CD4-positive, CD25-positive, alpha-beta regulatory T cell (primary cell): Measurements from ENCODE around the gene TMIE. TPM values are rescaled to one million over a fixed set of nuclear protein-coding genes. Genes with fewer than 3 reads are reported as not detected.

Experiments
- ATAC-seq, 2 donors: fragments of 150-1000 bp; cut with Tn5 transposase; one replicate each; pipeline ENCODE4 v1.10.0; 2021; ENCODE audit warnings: low read depth in 2 of 2, moderate number of reproducible peaks in 2 of 2, moderate library complexity in 1 of 2
- DNase-seq, 3 donors: peaks; one replicate each; pipeline versions ENCODE4 v3.0.0 to v3.0.0-alpha.2; 2012 to 2022; ENCODE audit warnings: mixed read lengths in 1 of 3
- H3K27ac ChIP-seq: one replicate; pipeline ENCODE4 v1.7.0; 2013; ENCODE audit warnings: mild to moderate bottlenecking, low read length; ENCODE audit not compliant: insufficient read depth, poor library complexity, severe bottlenecking
- H3K27me3 ChIP-seq: one replicate; pipeline ENCODE4 v1.7.0; 2013; ENCODE audit warnings: low read length; ENCODE audit not compliant: control insufficient read depth, insufficient read depth
- H3K36me3 ChIP-seq: one replicate; pipeline ENCODE4 v1.7.0; 2013; ENCODE audit warnings: mild to moderate bottlenecking, low read length, moderate library complexity; ENCODE audit not compliant: control insufficient read depth, insufficient read depth
- H3K4me1 ChIP-seq: 2 replicates; pipeline ENCODE4 v1.7.0; 2013; ENCODE audit warnings: mild to moderate bottlenecking, low read length; ENCODE audit not compliant: insufficient read depth, control insufficient read depth, poor library complexity, severe bottlenecking
- H3K4me3 ChIP-seq: one replicate; pipeline ENCODE4 v1.7.0; 2013; ENCODE audit warnings: low read depth, mild to moderate bottlenecking, low read length, moderate library complexity
- H3K9me3 ChIP-seq, 2 experiments: 1 replicate in 1 of 2; 2 replicates in 1 of 2; pipeline ENCODE4 v1.7.0; 2013; ENCODE audit warnings: low read length in 2 of 2, mild to moderate bottlenecking in 1 of 2, moderate library complexity in 1 of 2; ENCODE audit not compliant: control insufficient read depth in 2 of 2
- H3K27ac Mint-ChIP-seq, 3 donors: one replicate each; pipeline ENCODE4 v1.8.0; 2020 to 2022; ENCODE audit warnings: mild to moderate bottlenecking in 3 of 3, mixed read lengths in 3 of 3, moderate library complexity in 2 of 3
- H3K27me3 Mint-ChIP-seq: one replicate; pipeline ENCODE4 v1.8.0; 2022; ENCODE audit warnings: mild to moderate bottlenecking, mixed read lengths
- H3K36me3 Mint-ChIP-seq: one replicate; pipeline ENCODE4 v1.8.0; 2020; ENCODE audit warnings: mixed read lengths
- H3K4me1 Mint-ChIP-seq, 4 donors: one replicate each; pipeline ENCODE4 v1.8.0; 2020 to 2022; ENCODE audit warnings: mixed read lengths in 4 of 4, mild to moderate bottlenecking in 1 of 4
- H3K4me3 Mint-ChIP-seq, 4 donors: one replicate each; pipeline ENCODE4 v1.8.0; 2020 to 2022; ENCODE audit warnings: mild to moderate bottlenecking in 4 of 4, mixed read lengths in 4 of 4, moderate library complexity in 3 of 4
- H3K9me3 Mint-ChIP-seq, 7 donors: one replicate each; pipeline ENCODE4 v1.8.0; 2020 to 2022; ENCODE audit warnings: mixed read lengths in 7 of 7, mild to moderate bottlenecking in 3 of 7, moderate library complexity in 2 of 7
- polyA plus RNA-seq, 4 donors: library from polyadenylated mRNA; unstranded; fragments of 300-500 nt; fragmentation: Illumina TruSeq; gene quantifications; one replicate each; pipeline ENCODE4 v1.2.3, GENCODE V29; 2021
- total RNA-seq: library from RNA; stranded (reverse); gene quantifications from one replicate; pipeline ENCODE4 v1.2.3, GENCODE V29; 2022

TMIE gene
- total and polyA plus RNA-seq, 5 donors from 2014 or later, result 0.60 to 1.9 (median 1.5) TPM

DNA sequence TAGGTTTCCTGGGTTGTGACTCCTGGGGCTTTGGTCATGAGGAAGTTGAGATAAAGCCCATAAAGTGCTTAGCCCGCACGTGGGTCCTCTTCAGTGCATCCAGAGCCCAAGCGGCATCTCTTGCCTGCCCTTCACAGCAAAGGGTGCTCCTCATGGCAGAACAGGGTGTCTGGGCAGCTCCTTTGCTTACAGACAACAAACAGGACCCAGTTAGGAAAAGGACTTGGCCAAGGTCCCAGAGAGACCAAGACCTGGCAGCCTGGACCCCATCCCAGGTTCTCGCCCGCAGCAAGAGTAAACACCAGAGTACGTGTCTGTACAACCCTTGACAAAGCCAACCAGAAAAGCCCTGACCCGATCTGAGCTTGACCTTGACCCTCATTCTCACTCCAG is 34.7 kb upstream of the TMIE start:
- Mint-ChIP-seq H3K9me3 (no peaks in the 10 kb centered on the region), H3K4me1 (peaks cover 0 to 2% (median 0%) of the 10 kb centered on the region in 4 donors), H3K27ac (peak overlapping the region in 1 of 3 donors; percentile 59), H3K27me3 (no peaks in the 10 kb centered on the region), H3K36me3 (no peaks in the 10 kb centered on the region), H3K4me3 (no peak overlapping the region)
- Histone ChIP-seq H3K4me3 (no peak overlapping the region), H3K27me3 (no peaks in the 10 kb centered on the region), H3K27ac (no peak overlapping the region), H3K4me1 (no peaks in the 10 kb centered on the region), H3K36me3 (no peaks in the 10 kb centered on the region), H3K9me3 (no peaks in the 10 kb centered on the region)
- DNase-seq, result no peak
- ATAC-seq, result no peak

DNA sequence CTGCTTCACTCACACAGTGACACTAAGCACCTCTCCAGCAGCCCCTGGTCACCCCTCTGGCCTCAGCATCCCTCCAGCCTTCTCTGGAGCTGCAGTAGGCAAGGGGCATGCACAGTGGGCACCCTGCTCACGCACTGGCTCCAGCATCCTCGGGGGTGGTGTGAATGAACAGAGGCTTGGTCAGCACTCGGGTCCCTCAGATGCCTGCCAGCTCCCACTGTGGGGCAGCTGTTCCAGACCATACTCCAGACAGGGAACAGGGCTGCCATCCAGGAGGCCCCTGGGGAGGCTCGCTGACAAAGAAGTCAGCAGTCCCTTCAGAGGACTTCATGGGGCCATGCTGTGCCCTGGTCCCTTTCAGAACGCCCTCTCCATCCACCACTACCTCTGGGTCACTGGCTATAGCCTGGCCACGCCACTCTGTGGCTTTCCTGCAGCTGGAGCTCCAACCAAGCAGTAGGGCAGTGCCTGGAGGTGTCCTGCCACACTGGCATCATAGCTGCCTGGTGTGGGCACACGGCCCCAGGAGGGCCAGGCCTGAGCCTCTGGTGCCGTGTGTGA is 34.1 kb upstream of the TMIE start:
- Mint-ChIP-seq H3K27ac (peak overlapping the region in 1 of 3 donors; percentile 59), H3K4me1 (peaks cover 0 to 2% (median 0%) of the 10 kb centered on the region in 4 donors), H3K9me3 (no peaks in the 10 kb centered on the region), H3K4me3 (no peak overlapping the region), H3K36me3 (no peaks in the 10 kb centered on the region), H3K27me3 (no peaks in the 10 kb centered on the region)
- Histone ChIP-seq H3K4me3 (no peak overlapping the region), H3K36me3 (no peaks in the 10 kb centered on the region), H3K27ac (no peak overlapping the region), H3K9me3 (no peaks in the 10 kb centered on the region), H3K4me1 (no peaks in the 10 kb centered on the region), H3K27me3 (no peaks in the 10 kb centered on the region)
- ATAC-seq (no peak), DNase-seq (no peak)

DNA sequence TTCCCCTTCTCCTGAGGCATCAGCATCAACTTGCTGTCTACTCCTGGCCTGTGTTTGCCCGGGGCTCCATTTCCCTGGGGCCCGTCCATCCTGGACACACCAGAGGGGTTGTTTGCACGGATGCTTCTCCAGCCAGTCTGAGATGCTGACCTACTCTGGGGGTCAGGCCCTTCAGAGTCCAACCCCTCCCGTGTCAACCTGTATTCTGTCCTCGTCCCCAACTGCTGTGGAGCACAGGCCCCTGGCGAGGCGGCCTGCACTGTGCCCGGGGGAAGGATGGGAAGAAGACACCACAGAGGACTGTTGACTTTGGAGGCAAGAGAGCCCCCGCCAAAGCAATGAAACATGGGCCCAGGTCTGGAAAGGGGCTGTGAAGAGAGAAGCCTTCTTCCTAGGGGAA is 33.5 kb upstream of the TMIE start:
- no peak overlapping the region for H3K4me3 ChIP-seq
- no peaks in the 10 kb centered on the region for H3K36me3 ChIP-seq
- no peak for ATAC-seq
- H3K36me3 Mint-ChIP-seq, result no peaks in the 10 kb centered on the region
- no peaks in the 10 kb centered on the region for H3K27me3 Mint-ChIP-seq
- H3K4me1 ChIP-seq, result no peaks in the 10 kb centered on the region
- H3K27me3 ChIP-seq, result no peaks in the 10 kb centered on the region
- no peak overlapping the region for H3K27ac Mint-ChIP-seq
- H3K27ac ChIP-seq, result no peak overlapping the region
- no peak for DNase-seq
- H3K4me1 Mint-ChIP-seq, result peaks cover 0 to 2% (median 0%) of the 10 kb centered on the region in 4 donors
- no peaks in the 10 kb centered on the region for H3K9me3 Mint-ChIP-seq
- no peaks in the 10 kb centered on the region for H3K9me3 ChIP-seq
- no peak overlapping the region for H3K4me3 Mint-ChIP-seq

DNA sequence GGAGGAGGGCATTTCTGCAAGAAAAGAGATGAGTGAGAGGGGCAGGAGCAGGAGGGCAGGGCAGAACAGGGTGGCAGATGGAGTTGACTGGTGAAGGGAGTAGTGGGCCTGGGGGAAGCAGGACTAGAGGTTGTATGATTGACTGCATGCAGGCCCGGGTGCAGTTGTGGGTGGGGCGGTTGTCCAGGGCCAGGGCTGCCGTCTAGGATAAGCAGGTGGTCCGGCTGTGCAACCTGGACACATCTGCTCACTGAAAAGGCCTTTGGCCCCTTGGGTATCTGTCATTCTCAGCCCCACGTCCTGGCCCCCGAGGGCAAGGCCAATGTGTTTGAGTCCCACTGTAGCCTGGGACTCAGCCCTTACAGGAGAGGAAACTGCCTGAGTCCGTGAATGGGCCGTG is 33.1 kb upstream of the TMIE start:
- Histone ChIP-seq H3K9me3 (no peaks in the 10 kb centered on the region), H3K4me3 (no peak overlapping the region), H3K27me3 (no peaks in the 10 kb centered on the region), H3K4me1 (no peaks in the 10 kb centered on the region), H3K36me3 (no peaks in the 10 kb centered on the region), H3K27ac (no peak overlapping the region)
- Mint-ChIP-seq H3K36me3 (no peaks in the 10 kb centered on the region), H3K27me3 (no peaks in the 10 kb centered on the region), H3K27ac (peak overlapping the region in 1 of 3 donors; percentile 15), H3K4me3 (no peak overlapping the region), H3K9me3 (no peaks in the 10 kb centered on the region), H3K4me1 (peaks cover 0 to 2% (median 0%) of the 10 kb centered on the region in 4 donors)
- no peak for ATAC-seq
- no peak for DNase-seq

DNA sequence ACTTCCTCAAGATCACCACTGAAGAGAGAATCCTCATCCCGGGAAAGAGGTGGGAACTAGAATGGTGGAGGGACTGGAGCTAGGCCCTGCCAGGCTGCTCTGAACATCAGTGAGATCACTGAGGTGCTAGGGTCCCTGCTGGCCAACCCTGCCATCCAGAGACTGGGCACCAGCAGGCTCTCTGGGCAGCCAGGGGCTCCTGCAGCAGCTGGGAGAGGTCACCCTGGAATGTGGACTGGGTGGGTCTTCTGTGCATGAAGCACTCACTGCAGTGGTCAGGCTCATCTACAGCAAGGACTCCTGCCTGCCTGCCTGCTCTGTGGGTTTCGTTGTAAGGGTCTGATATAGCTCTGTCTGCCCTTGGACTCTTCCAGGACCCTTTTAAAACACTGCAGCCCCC is 32.6 kb upstream of the TMIE start:
- H3K27ac ChIP-seq, result no peak overlapping the region
- no peaks in the 10 kb centered on the region for H3K27me3 ChIP-seq
- Mint-ChIP-seq H3K9me3 (peaks cover 0 to 1% (median 0%) of the 10 kb centered on the region in 7 donors), H3K4me1 (no peaks in the 10 kb centered on the region), H3K4me3 (no peak overlapping the region), H3K27ac (peak overlapping the region in 1 of 3 donors; percentile 15), H3K27me3 (no peaks in the 10 kb centered on the region), H3K36me3 (no peaks in the 10 kb centered on the region)
- H3K9me3 ChIP-seq, result no peaks in the 10 kb centered on the region
- H3K4me1 ChIP-seq, result no peaks in the 10 kb centered on the region
- no peaks in the 10 kb centered on the region for H3K36me3 ChIP-seq
- no peak overlapping the region for H3K4me3 ChIP-seq
- no peak for DNase-seq
- no peak for ATAC-seq

DNA sequence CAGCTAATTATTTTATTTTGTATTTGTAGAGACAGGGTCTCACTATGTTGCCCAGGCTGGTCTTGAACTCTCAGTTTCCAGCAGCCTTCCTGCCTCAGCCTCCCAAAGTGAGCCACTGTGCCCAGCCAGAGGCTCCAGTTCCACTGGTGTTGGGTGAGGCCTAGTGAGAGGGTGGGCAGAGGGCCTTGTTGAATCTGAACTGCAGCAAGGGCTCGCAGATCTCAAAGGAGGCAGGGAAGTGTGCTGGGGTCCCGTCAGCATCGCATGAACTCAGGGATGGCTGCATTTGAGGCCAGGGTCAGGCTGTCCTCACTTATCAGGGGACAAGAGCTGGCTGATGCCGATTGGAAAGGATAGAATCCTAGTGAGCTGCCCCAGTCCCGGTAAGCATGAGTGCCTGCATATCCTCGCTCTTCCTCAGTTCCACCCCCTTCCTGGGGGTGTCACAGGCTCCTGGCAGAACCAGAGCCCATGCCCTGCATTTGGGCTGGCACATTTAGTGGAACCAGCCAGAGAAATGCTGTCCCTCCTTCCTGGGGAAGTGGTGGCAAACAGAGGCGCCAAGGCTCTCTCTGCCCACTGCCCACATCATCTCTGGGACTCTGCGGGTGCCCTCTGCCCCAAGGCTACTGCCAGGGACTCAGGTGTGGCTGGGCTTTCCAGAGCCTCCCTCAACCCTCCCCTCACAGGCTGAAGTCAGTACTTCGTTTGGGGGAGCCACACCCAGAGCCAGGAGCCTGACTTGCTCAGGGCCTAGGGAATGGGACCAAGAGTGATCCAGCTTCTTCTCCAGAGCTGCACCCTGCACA is 31.8 kb upstream of the TMIE start:
- H3K27ac Mint-ChIP-seq, result peak overlapping the region in 1 of 3 donors; percentile 88

DNA sequence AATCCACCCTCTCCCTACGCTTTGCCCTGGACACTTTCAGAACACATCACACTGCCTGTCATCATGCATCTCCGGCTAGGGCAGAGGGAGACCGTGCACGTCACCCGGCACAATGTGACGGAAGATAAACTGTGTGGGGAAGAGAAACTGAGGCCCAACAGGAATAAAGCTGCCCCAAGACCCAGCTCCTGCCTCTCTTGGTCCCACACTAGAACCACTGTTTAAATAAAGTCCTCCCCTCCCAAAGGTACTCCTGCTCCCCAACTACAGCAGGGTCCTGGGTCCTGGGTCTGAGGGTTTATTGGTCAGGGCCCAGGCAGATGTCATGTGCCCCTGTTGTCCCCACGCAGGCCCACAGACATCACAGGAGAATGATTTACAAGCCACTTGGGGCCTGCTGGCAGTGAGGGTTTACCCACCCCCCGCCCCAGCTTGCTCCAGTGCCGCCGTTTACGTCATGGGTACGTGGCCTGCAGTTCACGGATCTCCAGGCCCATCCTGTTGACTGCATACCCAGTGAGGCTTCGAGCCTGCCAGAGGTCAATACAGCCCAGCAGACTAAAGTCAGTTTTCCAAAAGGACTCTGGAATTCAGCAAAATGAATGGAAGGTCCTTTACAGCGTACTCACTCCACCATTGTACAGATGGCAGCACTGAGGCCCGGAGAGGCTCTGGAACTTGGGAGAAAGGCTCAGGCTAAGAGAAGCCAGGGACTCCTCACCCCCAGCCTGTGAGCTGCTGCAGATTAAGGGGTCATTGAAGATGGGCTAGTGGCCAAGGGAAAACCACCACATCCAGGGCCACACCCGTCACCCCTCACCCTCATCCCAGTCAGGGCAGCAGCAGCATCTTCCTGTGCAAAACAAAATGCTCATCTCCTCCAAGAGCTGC is 30.9 kb upstream of the TMIE start:
- no peak overlapping the region for H3K4me3 ChIP-seq
- no peaks in the 10 kb centered on the region for H3K27me3 ChIP-seq
- Mint-ChIP-seq H3K36me3 (peaks cover 4% of the 10 kb centered on the region), H3K27me3 (no peaks in the 10 kb centered on the region), H3K9me3 (peaks cover 0 to 1% (median 0%) of the 10 kb centered on the region in 7 donors), H3K27ac (peak overlapping the region in 1 of 3 donors; percentile 76), H3K4me3 (no peak overlapping the region), H3K4me1 (no peaks in the 10 kb centered on the region)
- no peaks in the 10 kb centered on the region for H3K36me3 ChIP-seq
- H3K27ac ChIP-seq, result no peak overlapping the region
- no peak for DNase-seq
- no peaks in the 10 kb centered on the region for H3K9me3 ChIP-seq
- no peak for ATAC-seq
- H3K4me1 ChIP-seq, result no peaks in the 10 kb centered on the region

More for the DNA sequence above, 31.8 kb upstream of the TMIE start:
- no peaks in the 10 kb centered on the region for H3K9me3 ChIP-seq
- ATAC-seq (no peak), DNase-seq (no peak)
- Mint-ChIP-seq H3K9me3 (peaks cover 0 to 1% (median 0%) of the 10 kb centered on the region in 7 donors), H3K4me1 (no peaks in the 10 kb centered on the region), H3K4me3 (peak overlapping the region in 1 of 4 donors; percentile 52), H3K36me3 (peaks cover 3% of the 10 kb centered on the region), H3K27me3 (no peaks in the 10 kb centered on the region)
- no peaks in the 10 kb centered on the region for H3K27me3 ChIP-seq
- H3K36me3 ChIP-seq, result no peaks in the 10 kb centered on the region
- no peak overlapping the region for H3K27ac ChIP-seq
- H3K4me3 ChIP-seq, result no peak overlapping the region
- H3K4me1 ChIP-seq, result no peaks in the 10 kb centered on the region
